HG03103 (cell line): ENCODE data around the gene DGKG.

ENCODE experiments used
- ATAC-seq: cut with Tn5 transposase; IDR thresholded peaks from one replicate; pipeline ENCODE4 v1.9.1; 2021; ENCODE audit warnings: low read depth; ENCODE audit not compliant: unreplicated experiment

The DGKG gene

GRCh38 chr3:186118692-186119091 is 243.3 kb downstream of the DGKG start:
- ATAC-seq, result no peak

DNA sequence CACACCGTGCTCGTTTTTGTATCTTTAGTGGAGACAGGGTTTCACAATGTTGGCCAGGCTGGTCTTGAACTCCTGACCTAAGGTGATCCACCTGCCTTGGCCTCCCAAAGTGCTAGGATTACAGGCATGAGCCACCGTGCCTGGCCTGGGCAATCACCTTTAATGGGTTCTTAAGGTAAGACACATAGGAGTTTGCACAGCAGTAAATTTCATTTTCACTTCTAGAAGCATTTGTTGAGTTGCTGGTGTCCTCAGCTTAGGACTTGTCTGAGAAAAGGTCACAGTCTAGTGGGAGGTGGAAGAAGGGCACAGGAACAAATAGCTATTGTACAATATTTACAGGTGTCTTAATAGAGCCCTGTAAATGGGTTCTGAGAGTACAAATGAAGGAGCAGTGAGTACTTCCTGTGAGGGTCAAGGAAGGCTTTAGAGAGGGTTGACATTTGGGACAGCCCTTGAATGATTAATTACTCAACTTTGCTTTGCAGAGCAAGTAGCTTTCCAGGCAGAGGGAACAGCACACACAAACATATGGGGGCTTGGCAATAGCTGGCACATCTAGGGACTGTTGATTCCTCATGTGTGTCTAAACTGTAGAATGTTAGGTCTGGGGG is 244.4 kb downstream of the DGKG start:
- no peak for ATAC-seq

DNA sequence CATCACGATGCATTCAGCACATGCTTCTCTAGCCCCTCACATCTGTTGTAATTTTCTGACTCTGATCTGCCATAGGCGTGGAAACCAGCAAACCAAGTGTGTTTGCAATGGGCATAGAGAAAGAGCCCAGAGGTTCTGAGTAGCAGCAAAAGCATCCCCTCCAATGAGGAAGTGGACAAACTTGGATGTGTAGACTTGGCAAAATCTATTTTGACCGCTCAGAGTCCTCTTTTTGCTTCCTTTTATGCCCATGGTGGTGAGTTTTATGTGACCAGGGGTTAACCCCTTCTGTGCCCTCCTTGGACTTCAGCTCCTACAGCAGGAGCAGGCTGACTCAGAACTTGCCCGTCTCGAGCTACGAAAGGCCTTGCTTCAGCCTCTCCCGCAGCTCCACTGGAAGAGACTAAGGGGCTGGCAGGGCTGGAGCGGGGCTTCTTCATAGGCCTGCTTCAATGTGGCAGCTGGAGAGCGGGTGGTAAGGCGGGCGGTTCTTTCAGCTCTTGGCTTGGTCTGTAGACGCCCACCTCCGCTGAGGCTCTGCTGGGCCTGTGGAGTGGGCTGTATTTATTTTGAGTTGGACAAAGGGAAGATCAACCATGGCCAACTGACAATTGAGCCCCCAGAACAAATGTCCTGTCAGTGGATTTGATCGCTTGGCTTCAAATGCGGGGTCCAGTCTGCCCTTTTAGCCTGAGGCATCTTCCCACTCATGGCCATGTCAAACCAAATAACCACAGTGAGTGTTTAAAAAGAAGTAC is 246.6 kb downstream of the DGKG start:
- ATAC-seq, result no peak

DNA sequence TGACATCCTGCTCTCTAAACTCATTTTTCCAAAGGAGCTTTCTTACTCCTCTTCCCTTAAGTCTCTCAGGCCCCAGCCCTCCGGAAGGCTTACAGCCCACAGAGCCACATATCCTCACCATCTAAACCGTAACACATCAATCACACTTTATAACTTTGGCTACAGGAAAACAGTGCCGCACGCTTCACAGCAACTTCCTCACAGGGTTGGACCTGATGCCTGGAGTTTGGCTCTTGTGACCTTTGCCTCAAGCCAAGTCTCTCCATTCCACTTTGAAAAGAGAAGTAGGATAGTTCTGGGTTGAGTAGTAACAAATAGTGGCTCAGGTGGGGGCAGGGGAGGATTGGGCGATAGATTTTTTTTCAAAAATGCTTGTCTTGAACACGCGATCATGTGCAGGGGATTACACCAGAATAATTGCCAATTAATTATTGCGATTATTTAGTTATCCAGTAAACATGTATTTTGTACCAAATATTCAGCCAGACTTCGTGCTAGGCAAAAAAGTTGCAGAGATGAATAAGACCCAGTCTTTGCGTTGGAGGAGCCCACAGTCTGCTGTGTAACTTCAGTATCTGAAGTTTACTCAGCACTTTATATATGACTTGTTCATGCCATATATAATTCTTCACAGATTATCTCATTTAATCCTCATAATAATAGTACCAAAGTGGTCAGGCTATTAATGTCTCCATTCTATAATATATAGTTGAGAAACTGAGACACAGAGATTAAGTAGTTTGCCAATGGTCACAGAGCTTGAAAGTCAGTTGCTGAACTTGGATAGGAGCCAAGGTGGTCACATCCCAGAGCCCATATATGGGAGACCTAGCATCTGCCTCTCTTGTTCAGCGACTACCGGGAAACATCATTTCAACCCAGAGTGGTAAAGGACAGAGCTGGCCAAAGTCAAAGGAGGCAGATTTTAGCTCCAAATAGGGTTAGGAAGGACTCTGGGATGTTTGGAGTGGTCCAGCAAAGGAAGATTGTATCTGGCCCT is 250.8 kb downstream of the DGKG start:
- no peak for ATAC-seq

DNA sequence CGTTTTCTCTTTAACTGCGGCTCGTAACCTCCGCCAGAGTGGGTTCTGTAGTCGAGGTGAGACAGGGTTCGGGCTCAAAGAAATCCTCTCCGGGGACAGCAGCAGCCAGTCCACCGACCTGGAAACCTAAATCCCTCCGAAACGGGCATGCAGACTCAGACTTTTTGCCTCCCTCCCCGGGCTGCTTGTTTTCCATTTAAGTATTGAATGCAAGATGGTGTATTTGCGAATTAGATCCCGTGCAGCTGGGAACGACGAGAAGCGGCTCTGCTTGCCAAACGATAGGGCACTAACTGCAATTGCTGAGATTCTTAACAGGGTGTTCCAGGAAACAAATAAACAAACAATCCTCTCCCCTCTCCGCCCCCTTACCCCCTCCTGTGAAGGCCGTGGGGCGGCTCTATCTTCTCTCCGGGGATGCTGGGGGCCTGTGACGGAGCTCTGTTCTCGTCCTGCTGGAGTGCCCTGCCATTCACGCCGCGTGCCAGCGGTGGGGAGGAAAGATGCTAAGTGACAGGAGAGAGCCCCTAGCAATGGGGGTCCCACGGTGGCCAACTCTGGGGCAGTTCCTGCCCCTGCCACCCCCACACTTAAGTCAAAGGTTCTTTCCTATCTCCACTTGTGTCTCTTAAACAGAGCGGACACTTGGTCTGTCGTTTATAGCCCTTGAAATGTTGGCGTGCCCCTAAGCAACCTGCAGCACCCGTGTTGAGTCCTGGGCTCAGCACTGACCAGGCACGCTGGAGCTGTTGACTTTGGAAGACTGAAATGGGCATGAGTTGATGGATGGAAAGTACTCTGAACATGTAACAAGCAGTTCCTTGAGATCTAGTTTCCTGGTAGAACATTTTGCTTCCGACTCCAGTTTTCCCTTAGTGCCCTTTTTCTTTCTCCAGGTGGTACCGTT is 251.9 kb downstream of the DGKG start:
- ATAC-seq, result no peak

DNA sequence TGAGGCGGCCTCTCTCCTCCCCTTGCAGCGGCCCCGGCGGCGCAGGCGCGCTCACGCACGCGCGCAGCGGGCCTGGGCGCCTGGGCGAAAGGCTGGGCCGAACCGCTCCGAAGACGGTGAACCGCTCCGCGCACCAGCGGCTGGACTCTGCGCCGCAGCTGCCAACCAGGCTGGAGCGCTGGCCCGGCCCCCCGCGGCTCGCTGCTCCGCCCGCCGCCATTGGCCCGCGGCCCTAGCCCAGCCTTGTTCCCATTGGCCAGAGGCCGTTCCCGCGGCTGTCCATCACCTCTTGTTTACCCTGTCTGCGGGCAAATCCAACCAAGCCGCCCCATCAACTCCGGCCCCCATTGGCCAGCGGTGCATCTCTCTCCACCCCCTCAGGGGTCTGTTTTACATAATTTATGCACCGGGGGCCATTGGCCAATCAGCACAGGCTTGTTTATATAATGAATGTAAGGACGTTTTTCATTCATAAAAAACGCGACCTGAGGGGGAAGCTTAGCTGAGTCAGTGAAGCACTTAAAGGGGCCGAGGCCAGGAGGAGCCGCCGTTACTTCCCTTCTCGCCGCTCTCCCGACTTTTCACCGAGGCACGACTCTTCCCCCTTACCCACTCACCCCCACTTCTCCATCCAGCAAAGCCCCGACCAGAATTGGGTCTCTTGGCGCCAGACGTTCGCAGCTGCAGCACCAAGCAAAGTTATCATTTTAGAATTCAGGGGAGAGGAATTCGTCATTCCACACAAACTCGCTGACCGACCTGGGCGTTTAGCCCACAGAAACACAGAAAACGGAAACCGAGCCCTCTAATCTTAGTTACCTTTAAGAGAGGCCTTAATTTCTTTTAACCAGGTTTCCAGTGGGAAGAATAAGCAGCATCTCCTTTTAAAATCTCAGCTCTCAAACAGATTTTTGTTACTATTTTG is 252.8 kb downstream of the DGKG start, which contains the start of gene ETV5:
Gene ETV5, minus strand, starts transcription at position 149 of the 925 bp plus-strand sequence. CDS start 3,221 bp downstream, outside the sequence.
- peak; percentile 88 for ATAC-seq

DNA sequence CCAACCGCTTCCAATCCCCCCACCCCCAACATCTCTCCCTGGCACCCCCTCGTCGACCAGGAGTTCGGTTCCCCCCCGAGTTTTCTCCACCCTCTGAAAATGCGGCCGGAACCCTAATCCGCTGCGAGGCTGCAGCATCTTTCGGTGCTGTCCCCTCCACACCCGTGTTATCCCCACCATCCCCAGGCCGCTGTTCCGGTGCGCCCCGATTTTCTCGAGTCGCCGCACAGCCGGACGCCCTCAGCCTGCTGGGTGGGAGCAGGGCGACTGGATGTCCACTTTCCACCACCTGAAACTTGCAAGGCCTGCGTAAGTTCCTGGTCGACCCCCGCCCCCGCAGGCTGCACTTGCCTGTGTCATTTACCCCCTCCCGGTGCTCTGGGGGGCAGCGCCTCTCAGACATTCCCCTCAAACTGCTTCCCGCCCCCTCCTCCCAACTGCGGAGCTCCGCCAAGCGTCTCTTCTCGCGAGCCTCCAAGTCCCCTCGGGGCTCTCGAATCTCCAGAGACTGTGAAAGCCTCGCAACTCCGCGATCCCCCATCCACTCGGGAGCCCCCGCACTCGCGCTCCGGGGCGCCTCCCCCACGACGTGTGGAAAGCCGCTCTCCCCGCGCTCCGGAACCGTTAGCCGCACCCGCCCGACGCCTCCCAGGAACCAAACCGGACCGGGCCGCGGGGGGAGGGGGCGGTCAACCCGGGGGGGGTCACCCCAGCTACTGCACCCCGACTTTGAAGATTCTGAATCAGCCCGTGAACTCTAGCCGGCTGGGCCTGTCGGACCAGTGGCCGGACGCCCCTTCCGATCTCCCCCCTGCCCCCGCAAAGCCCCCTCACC is 253.7 kb downstream of the DGKG start:
- ATAC-seq, result no peak

DNA sequence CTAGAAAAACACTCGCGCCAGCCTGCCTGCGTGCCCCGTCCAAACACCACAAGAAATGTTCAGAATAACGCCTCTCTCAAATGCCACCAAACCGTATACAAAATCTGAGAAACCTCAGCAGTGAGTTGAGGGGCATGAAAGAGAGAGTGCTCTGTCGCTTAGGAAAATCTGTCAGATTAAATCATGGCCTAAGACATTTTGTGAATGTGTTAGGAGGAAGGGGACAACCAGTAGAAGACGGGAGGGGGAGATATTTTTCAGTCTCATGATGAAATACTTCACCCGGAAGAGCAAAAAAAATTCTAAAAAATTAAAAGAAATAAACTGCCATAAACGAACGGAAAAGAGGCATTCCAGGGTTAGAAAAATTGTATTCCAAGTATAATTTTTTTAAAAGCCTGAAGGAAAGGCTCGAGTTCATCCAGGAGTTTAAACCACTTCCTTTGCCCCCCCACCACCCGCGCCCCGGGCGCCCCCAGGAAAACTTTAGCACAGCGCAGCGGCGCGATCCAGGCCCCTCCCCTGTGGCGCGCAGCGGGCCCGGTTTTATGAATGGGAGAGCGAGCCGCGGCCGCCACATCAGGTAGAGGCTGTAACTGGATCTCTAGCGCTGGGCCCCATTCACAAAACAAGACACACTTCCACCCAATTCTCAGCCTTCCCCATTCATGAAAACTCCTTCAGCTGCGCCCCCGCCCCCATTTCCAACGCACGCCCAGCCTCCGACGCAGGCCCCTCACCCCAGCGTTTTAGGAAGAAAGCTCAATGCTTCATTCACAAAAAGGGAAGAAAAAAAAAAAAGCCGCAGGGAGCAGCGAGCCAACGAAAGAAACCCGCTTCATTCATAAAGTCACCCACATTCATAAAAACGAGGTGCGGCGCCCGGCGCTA is 254.6 kb downstream of the DGKG start:
- ATAC-seq, result no peak

DNA sequence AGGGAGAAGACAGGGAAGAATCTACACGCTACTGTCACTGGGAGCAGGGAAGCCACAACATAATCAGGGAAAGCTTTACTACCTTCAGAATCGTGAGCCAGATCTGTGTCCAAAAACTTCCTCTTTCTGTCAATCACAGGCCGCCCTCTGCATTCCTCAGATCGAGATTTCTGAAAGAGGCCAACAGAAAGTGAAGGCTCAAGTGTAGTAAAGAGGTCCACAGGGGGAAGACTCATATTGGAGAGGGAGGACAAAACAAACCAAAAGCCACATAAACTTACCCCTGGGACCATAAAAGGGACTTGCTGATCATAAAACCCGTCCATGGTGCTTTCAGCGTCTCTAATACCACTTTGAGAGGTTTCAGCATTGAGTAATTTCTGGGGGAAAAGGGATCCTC is 256.5 kb downstream of the DGKG start:
- no peak for ATAC-seq

- no peak for ATAC-seq
Measured at GRCh38 chr3:186102687-186103086, 259.3 kb downstream of the DGKG start.

- no peak for ATAC-seq
Measured at GRCh38 chr3:186100398-186100797, 261.6 kb downstream of the DGKG start.

GRCh38 chr3:186099178-186099577 is 262.9 kb downstream of the DGKG start:
- no peak for ATAC-seq

DNA sequence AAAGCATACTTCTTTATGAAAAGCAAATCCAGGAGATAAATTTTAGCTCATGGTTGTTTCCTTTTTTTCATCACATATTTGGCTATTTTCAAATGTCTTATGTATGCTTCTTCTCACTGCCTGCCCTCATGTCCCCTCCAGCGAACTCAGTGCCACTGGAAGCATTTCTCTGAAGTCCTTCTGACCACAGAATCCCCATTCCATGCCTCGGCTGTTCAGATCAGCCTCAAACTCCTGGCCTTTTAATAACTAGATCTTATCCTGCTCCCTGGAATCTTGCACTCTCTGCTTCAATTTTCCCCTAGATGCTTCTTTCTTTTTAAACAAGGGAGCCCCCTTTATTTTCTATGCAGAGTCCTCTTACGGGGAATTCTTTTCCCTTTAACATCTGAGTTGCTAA is 263.3 kb downstream of the DGKG start:
- ATAC-seq, result no peak

DNA sequence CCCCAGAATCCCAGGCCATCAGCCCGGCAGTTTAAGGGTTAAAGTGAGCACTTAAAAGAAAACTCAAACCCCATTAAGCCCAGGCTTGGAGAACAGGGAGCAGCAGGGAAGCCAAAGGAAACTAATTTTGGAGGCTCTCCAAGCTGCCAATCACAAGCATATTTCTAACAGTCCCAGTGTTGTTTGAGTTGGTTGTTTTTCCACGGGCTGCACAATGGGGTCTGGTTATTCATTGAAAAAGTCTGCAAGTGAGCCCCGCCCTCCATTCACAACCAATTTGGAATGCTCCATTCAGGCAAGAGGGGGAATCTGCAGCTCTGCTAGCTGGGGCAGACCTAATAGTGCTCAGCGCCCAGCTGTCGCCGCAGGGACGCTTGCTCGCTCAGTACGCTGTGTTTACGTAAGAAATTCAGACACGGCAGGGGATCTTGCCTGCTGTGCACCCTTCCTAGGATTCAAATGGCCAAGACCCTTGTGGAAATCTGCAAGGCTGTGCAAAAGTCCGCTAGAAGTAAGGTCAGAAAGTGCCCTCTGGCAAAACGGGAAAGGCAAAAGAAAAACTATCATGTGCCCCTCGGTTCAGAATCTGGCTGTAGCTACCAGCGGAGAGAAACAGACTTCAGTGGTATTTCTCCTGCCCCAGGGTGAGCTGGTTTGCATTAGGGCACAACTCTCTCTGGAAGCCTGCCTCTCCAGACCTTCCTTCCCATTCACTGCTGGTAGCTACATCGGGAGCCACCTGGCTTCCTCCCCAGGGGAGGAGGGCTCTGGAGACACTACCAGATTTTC is 264.2 kb downstream of the DGKG start:
- ATAC-seq, result no peak

GRCh38 chr3:186097317-186097662 is 264.7 kb downstream of the DGKG start:
- no peak for ATAC-seq
